CD4-positive, alpha-beta T cell (primary cell): ENCODE results near the gene TIRAP. TPM values are rescaled to one million over a fixed set of nuclear protein-coding genes. Genes with fewer than 3 reads are reported as not detected.
A peak's percentile ranks its signal among the peaks of the same experiment; 100 is the strongest.

Experiments
- ATAC-seq: fragments of 200-7000 bp; cut with Tn5 transposase; one replicate; pipeline ENCODE4 v1.10.0; 2022; ENCODE audit warnings: mild to moderate bottlenecking; ENCODE audit not compliant: poor library complexity
- CTCF ChIA-PET: fragments of 350-600 bp; sonication (Branson Sonifier 250); formaldehyde crosslinking; loops from one replicate; lab custom pipeline; 2021; ENCODE audit warnings: antibody characterized with exemption, inconsistent platforms; lab: Charles Lee
- POLR2A ChIA-PET: fragments of 350-600 bp; sonication (Branson Sonifier 250); formaldehyde crosslinking; loops from one replicate; lab custom pipeline; 2021; ENCODE audit warnings: antibody characterized with exemption, inconsistent platforms; lab: Charles Lee
- DNase-seq, 14 experiments: peaks; one replicate each; pipeline ENCODE4 v3.0.0-alpha.2; 2013 to 2020; ENCODE audit warnings: mixed read lengths in 2 of 14
- H3K27ac ChIP-seq, 2 donors: one replicate each; pipeline versions ENCODE4 v1.5.1 to v1.7.0; 2013; ENCODE audit warnings: low read length in 2 of 2, low read depth in 1 of 2, mild to moderate bottlenecking in 1 of 2
- H3K27me3 ChIP-seq, 2 experiments: 1 replicate in 1 of 2; 2 replicates in 1 of 2; pipeline versions ENCODE4 v1.6.1 to v1.7.0; 2013; ENCODE audit warnings: low read length in 2 of 2, control low read depth in 1 of 2, mild to moderate bottlenecking in 1 of 2, moderate library complexity in 1 of 2; ENCODE audit not compliant: insufficient read depth in 2 of 2, control insufficient read depth in 1 of 2
- H3K36me3 ChIP-seq: one replicate; pipeline ENCODE4 v1.6.1; 2013; ENCODE audit warnings: low read length, control low read depth; ENCODE audit not compliant: insufficient read depth
- H3K4me1 ChIP-seq: one replicate; pipeline ENCODE4 v1.6.1; 2013; ENCODE audit warnings: low read length, control low read depth; ENCODE audit not compliant: insufficient read depth
- H3K4me3 ChIP-seq: one replicate; pipeline ENCODE4 v1.5.1; 2013; ENCODE audit warnings: mild to moderate bottlenecking, low read length, moderate library complexity
- H3K9me3 ChIP-seq, 2 experiments: 1 replicate in 1 of 2; 2 replicates in 1 of 2; pipeline versions ENCODE4 v1.6.1 to v1.7.0; 2013; ENCODE audit warnings: low read length in 2 of 2, mild to moderate bottlenecking in 2 of 2, control low read depth in 1 of 2, moderate library complexity in 1 of 2; ENCODE audit not compliant: control insufficient read depth in 1 of 2, insufficient read depth in 1 of 2
- H3K27ac Mint-ChIP-seq: one replicate; pipeline ENCODE4 v1.8.0; 2020; ENCODE audit warnings: mixed read lengths
- H3K27me3 Mint-ChIP-seq: one replicate; pipeline ENCODE4 v1.8.0; 2021; ENCODE audit warnings: mixed read lengths
- H3K36me3 Mint-ChIP-seq: one replicate; pipeline ENCODE4 v1.8.0; 2021; ENCODE audit warnings: low read depth, mixed read lengths
- H3K4me1 Mint-ChIP-seq: one replicate; pipeline ENCODE4 v1.8.0; 2021; ENCODE audit warnings: low read depth, mixed read lengths
- H3K4me3 Mint-ChIP-seq: one replicate; pipeline ENCODE4 v1.8.0; 2020; ENCODE audit warnings: mild to moderate bottlenecking, mixed read lengths
- H3K9me3 Mint-ChIP-seq: one replicate; pipeline ENCODE4 v1.8.0; 2020; ENCODE audit warnings: mixed read lengths
- intact Hi-C, 2 experiments: fragments of 100-400 bp; cut with DNase I in 1 of 2; cut with micrococcal nuclease in 1 of 2; formaldehyde crosslinking; loops; one replicate each; pipeline versions ENCODE4 v1.15.1 to v1.9.0; 2023 to 2025; cut with DNase I, micrococcal nuclease
- polyA plus RNA-seq, 2 donors: library from polyadenylated mRNA; unstranded; fragments of 120-200 nt; gene quantifications; one replicate each; pipeline ENCODE4 v1.2.1, GENCODE V29; 2013
- total RNA-seq, 174 experiments: library from RNA in 2 of 174; stranded (reverse) in 2 of 174; gene quantifications; one replicate each; pipeline ENCODE4 v1.2.3 and lab custom pipeline; 2021 to 2026
- TF ChIP-seq, protein P1 (sequence below): fragments of 200-600 bp; IDR thresholded peaks from one replicate; pipeline ENCODE4 v1.8.0; 2022; ENCODE audit warnings: antibody characterized with exemption, mild to moderate bottlenecking

The TIRAP gene, protein sequence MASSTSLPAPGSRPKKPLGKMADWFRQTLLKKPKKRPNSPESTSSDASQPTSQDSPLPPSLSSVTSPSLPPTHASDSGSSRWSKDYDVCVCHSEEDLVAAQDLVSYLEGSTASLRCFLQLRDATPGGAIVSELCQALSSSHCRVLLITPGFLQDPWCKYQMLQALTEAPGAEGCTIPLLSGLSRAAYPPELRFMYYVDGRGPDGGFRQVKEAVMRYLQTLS
- total RNA-seq = 1 to 10 TPM; 7.7 to 7.9 TPM
- polyA plus RNA-seq (2013, experiment 1 of 2) = 12.6 TPM
- 13.3 TPM for polyA plus RNA-seq (2013, experiment 2 of 2)
- 1.9 to 35.1 (median 12.0) reads per million in 172 experiments for total RNA-seq (lab: John Stamatoyannopoulos, UW)

DNA sequence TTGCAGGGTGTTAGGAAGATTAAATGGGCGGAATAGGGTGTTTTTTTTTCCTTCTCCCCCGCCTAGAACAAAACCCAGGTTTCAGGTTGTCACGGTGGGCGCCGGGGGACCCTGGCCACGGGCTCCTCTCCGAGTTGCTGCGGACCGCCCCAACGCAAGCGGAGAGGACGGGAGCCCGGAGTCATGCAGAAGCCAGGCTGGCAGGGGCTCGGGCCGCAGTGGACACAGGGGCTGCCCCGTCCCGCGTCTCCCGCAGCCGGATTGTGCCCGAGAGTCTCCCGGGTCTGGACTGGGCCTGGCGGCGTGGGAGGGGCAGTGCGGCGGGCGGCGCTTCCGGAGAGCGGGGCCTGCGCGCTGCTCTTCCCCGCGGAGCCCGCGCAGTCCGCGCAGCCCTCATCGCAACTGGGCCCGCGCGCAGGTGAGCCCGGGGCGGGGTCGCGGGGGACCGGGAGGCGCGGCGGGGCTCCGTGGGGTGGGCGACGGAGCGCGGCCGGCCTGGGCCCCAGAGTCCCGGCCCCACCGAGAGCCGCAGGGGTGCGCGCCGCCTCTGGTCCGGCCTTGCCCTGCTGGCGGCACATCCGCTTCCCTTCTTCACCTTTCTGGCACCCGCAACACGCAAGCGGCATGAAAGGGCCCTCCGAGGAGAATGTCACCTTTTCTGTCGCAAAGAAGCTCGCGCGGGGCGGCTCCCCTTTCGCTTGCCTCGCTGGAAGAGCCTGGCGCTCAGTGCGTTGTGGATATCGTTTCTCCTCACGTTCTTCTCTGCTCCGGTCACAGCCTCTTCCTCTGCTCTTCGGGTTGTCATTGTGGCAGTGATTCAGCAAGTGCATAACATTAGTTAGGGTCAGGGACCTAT lies at the start of gene TIRAP:
TIRAP (plus strand) TSS at position 358 of the 856 bp plus-strand sequence. CDS start 7,802 bp downstream, outside the sequence.
- POLR2A ChIA-PET = interaction anchor here (0.7 to 5.0 kb wide), 14 partner anchors 10 to 1536 kb away, joined by 3 to 77 read pairs (median 7); partner anchors contain the start of genes DCPS, FAM118B, FOXRED1 and HYLS1
- H3K36me3 Mint-ChIP-seq = peaks cover 32% of the 10 kb centered on the region
- peak within 1 kb of the TSS; percentile 99 for H3K27ac Mint-ChIP-seq
- peak within 1 kb of the TSS; percentile 95 for H3K4me3 Mint-ChIP-seq
- Histone ChIP-seq H3K27me3 (no peaks in the 10 kb centered on the region), H3K27ac (peak within 1 kb of the TSS; percentile 80 to 89), H3K36me3 (peaks cover 6% of the 10 kb centered on the region), H3K4me1 (peaks cover 56% of the 10 kb centered on the region), H3K9me3 (no peaks in the 10 kb centered on the region), H3K4me3 (peak within 1 kb of the TSS; percentile 89)
- H3K9me3 Mint-ChIP-seq = no peaks in the 10 kb centered on the region
- CTCF ChIA-PET = interaction anchor here (0.8 to 0.9 kb wide), 2 partner anchors 12 to 15 kb away, joined by 3 read pairs; partner anchors contain the start of gene SRPRA
- ATAC-seq (peak; percentile 54), DNase-seq (peak; percentile 47 to 84 (median 58))
- H3K4me1 Mint-ChIP-seq = peaks cover 59% of the 10 kb centered on the region
- intact Hi-C loops = loop anchor here (1.0 to 10.0 kb wide), 4 partner anchors 15 to 1326 kb away; partner anchors contain the start of genes CHEK1 (in 1 of the 2) and SRPRA (in 1 of the 2)
- no peaks in the 10 kb centered on the region for H3K27me3 Mint-ChIP-seq
- TF ChIP-seq, protein P1, sequence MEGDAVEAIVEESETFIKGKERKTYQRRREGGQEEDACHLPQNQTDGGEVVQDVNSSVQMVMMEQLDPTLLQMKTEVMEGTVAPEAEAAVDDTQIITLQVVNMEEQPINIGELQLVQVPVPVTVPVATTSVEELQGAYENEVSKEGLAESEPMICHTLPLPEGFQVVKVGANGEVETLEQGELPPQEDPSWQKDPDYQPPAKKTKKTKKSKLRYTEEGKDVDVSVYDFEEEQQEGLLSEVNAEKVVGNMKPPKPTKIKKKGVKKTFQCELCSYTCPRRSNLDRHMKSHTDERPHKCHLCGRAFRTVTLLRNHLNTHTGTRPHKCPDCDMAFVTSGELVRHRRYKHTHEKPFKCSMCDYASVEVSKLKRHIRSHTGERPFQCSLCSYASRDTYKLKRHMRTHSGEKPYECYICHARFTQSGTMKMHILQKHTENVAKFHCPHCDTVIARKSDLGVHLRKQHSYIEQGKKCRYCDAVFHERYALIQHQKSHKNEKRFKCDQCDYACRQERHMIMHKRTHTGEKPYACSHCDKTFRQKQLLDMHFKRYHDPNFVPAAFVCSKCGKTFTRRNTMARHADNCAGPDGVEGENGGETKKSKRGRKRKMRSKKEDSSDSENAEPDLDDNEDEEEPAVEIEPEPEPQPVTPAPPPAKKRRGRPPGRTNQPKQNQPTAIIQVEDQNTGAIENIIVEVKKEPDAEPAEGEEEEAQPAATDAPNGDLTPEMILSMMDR = no peak

DNA sequence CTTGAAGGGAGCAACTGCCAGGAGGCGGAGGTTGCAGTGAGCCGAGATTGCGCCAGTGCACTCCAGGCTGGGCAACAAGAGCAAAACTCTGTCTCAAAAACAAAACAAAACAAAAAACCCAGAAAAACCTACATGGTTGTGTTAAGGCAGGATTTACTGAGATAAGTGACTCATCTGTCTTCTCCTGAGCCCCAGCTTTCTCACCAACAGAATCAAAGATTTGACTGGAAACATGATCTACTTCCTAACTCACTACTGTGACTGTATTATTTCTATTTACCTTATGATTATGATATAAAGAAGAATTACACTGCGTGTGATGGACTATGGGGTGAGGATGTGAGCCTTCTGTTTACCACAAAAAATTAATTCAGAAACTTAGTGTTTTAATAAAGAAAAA lies 49.5 kb upstream of the TIRAP start:
- no peak for ATAC-seq
- Histone ChIP-seq H3K27me3 (no peaks in the 10 kb centered on the region), H3K4me1 (no peaks in the 10 kb centered on the region), H3K36me3 (peaks cover 6% of the 10 kb centered on the region), H3K4me3 (no peak overlapping the region), H3K27ac (no peak overlapping the region), H3K9me3 (no peaks in the 10 kb centered on the region)
- DNase-seq = no peak
- Mint-ChIP-seq H3K36me3 (peaks cover 26% of the 10 kb centered on the region), H3K4me3 (no peak overlapping the region), H3K4me1 (no peaks in the 10 kb centered on the region), H3K27me3 (no peaks in the 10 kb centered on the region), H3K27ac (no peak overlapping the region), H3K9me3 (no peaks in the 10 kb centered on the region)
- TF ChIP-seq, protein P1 = no peak
- intact Hi-C loops = no loop called here
- ChIA-PET CTCF (no interaction called here), POLR2A (no interaction called here)

DNA sequence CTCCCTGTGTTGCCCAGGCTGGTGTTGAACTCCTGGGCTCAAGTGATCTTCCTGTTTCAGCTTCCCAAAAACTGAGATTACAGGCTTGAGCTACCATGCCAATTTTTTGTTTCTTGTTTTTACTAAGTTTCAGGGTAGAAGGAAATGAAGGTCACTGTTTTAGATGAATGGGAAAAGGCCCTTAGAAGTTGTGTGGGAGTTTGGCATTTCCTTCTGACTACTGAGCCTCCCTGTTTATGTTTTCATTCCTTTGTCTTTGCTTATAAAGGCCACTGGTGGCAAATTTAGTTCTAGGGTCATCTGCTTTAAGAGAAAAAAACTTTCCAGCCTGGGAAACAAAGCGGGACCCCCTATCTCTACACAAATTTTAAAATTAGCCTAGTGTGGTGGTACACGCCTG lies 36.3 kb upstream of the TIRAP start:
- Mint-ChIP-seq H3K36me3 (peaks cover 46% of the 10 kb centered on the region), H3K4me1 (no peaks in the 10 kb centered on the region), H3K27ac (no peak overlapping the region), H3K4me3 (no peak overlapping the region), H3K9me3 (no peaks in the 10 kb centered on the region), H3K27me3 (no peaks in the 10 kb centered on the region)
- POLR2A ChIA-PET = no interaction called here
- Histone ChIP-seq H3K4me3 (no peak overlapping the region), H3K27me3 (no peaks in the 10 kb centered on the region), H3K36me3 (peaks cover 3% of the 10 kb centered on the region), H3K9me3 (no peaks in the 10 kb centered on the region), H3K4me1 (no peaks in the 10 kb centered on the region), H3K27ac (no peak overlapping the region)
- TF ChIP-seq, protein P1 = no peak
- intact Hi-C loops = no loop called here
- ATAC-seq (no peak), DNase-seq (no peak)
- CTCF ChIA-PET = no interaction called here
